Lung (tissue), 12 donors: ENCODE measurements around the gene GPR176. TPM values are rescaled to one million over a fixed set of nuclear protein-coding genes. Genes with fewer than 3 reads are reported as not detected.

Source experiments
- ATAC-seq: fragments of 200-7000 bp; cut with Tn5 transposase; one replicate; pipeline ENCODE4 v1.9.1; 2020; ENCODE audit warnings: moderate number of reproducible peaks; ENCODE audit not compliant: insufficient read depth, low FRiP score
- DNase-seq, 3 donors: peaks; one replicate each; pipeline ENCODE4 v3.0.0-alpha.2; 2013 to 2017
- H3K27ac ChIP-seq, 2 donors: one replicate each; pipeline ENCODE4 v1.5.1; 2013; ENCODE audit warnings: mild to moderate bottlenecking in 2 of 2, moderate library complexity in 2 of 2, control low read depth in 1 of 2, inconsistent platforms in 1 of 2, low read depth in 1 of 2, low read length in 1 of 2
- H3K27me3 ChIP-seq, 3 donors: one replicate each; pipeline ENCODE4 v1.5.1; 2013; ENCODE audit warnings: low read length in 2 of 3; ENCODE audit not compliant: control insufficient read depth in 3 of 3, insufficient read depth in 3 of 3
- H3K36me3 ChIP-seq, 4 donors: one replicate each; pipeline ENCODE4 v1.5.1; 2013; ENCODE audit warnings: low read length in 4 of 4, mild to moderate bottlenecking in 1 of 4, moderate library complexity in 1 of 4; ENCODE audit not compliant: control insufficient read depth in 4 of 4, insufficient read depth in 4 of 4
- H3K4me1 ChIP-seq, 5 donors: one replicate each; pipeline ENCODE4 v1.5.1; 2013; ENCODE audit warnings: low read length in 5 of 5, mild to moderate bottlenecking in 2 of 5, moderate library complexity in 1 of 5; ENCODE audit not compliant: control insufficient read depth in 5 of 5, insufficient read depth in 5 of 5
- H3K4me3 ChIP-seq: one replicate; pipeline ENCODE4 v1.5.1; 2013; ENCODE audit warnings: mild to moderate bottlenecking, control low read depth, moderate library complexity
- H3K9ac ChIP-seq, 2 donors: one replicate each; pipeline ENCODE4 v1.5.1; 2013; ENCODE audit warnings: low read length in 2 of 2, control low read depth in 1 of 2; ENCODE audit not compliant: insufficient read depth in 1 of 2
- H3K9me3 ChIP-seq, 4 donors: one replicate each; pipeline ENCODE4 v1.5.1; 2013; ENCODE audit warnings: low read length in 3 of 4, mild to moderate bottlenecking in 1 of 4, moderate library complexity in 1 of 4; ENCODE audit not compliant: control insufficient read depth in 4 of 4, insufficient read depth in 3 of 4
- CTCF ChIP-seq: IDR thresholded peaks from 2 replicates; pipeline ENCODE4 v1.5.1; 2012; ENCODE audit warnings: mild to moderate bottlenecking; ENCODE audit errors: control extremely low read depth, extremely low read depth
- WGBS, 2 donors: extraction: QIAGEN DNeasy Blood & Tissue Kit; methylation state at CpG; one replicate each; pipeline ENCODE4 v1.1.7; 2013; 5-methylcytosine and 5-hydroxymethylcytosine counted together
- polyA plus RNA-seq, 2 donors: library from polyadenylated mRNA; stranded (reverse); fragments of 200-250 nt; gene quantifications; one replicate each; pipeline ENCODE4 v1.2.1, GENCODE V29; 2013
- total RNA-seq, 2 donors: library from RNA; depleted of rRNA in 1 of 2; stranded (reverse); fragments of >200 nt in 1 of 2; gene quantifications; one replicate each; pipeline ENCODE4 v1.2.1, GENCODE V29; 2014 to 2021
- donor health status: control.
- donor health status: control.
- donor health status: Bipolar disorder and iron deficiency.
- donor health status: healthy.
- donor health status: DM: yes; HTN: yes; CAD: no.

Gene GPR176
- total and polyA plus RNA-seq, 4 donors = 1.7 to 9.0 (median 6.6) TPM

- peaks cover 0 to 19% (median 4%) of the 10 kb centered on the region in 5 donors for H3K4me1 ChIP-seq
- no peak overlapping the region for H3K4me3 ChIP-seq
- DNase-seq (no peak), ATAC-seq (no peak)
- no peaks in the 10 kb centered on the region for H3K9me3 ChIP-seq
- WGBS, 2 donors = 71 to 78% methylated on average over 6 of the region's 6 CpGs
- TF ChIP-seq CTCF = no peak
- peak overlapping the region in 1 of 2 donors; percentile 47 for H3K27ac ChIP-seq
- no peaks in the 10 kb centered on the region for H3K27me3 ChIP-seq
- H3K36me3 ChIP-seq = peaks cover 10 to 31% (median 17%) of the 10 kb centered on the region in 4 donors
- no peak overlapping the region for H3K9ac ChIP-seq
These were observed 19.7 kb upstream of the GPR176 start for GRCh38 chr15:39939487-39940452.

GRCh38 chr15:39937696-39938095, 17.6 kb upstream of the GPR176 start:
- Histone ChIP-seq H3K9ac (no peak overlapping the region), H3K4me3 (no peak overlapping the region), H3K36me3 (peaks cover 6 to 20% (median 13%) of the 10 kb centered on the region in 4 donors), H3K9me3 (no peaks in the 10 kb centered on the region), H3K27ac (no peak overlapping the region), H3K27me3 (no peaks in the 10 kb centered on the region), H3K4me1 (peaks cover 0 to 19% (median 4%) of the 10 kb centered on the region in 5 donors)
- ATAC-seq (no peak), DNase-seq (no peak)
- 77 to 86% methylated on average over 5 of the region's 5 CpGs for WGBS, 2 donors
- no peak for TF ChIP-seq CTCF

- WGBS, 2 donors = 65 to 70% methylated on average over 3 of the region's 3 CpGs
- DNase-seq (no peak), ATAC-seq (no peak)
- H3K9me3 ChIP-seq = no peaks in the 10 kb centered on the region
- H3K9ac ChIP-seq = no peak overlapping the region
- peaks cover 6 to 20% (median 12%) of the 10 kb centered on the region in 4 donors for H3K36me3 ChIP-seq
- H3K4me1 ChIP-seq = peaks cover 0 to 19% (median 4%) of the 10 kb centered on the region in 5 donors
- H3K4me3 ChIP-seq = no peak overlapping the region
- no peaks in the 10 kb centered on the region for H3K27me3 ChIP-seq
- H3K27ac ChIP-seq = no peak overlapping the region
- TF ChIP-seq CTCF = no peak
These were observed 16.6 kb upstream of the GPR176 start for GRCh38 chr15:39936681-39937080.
